DND-41 (cell line): ENCODE data around the gene HMX2.

Experiments used
- ATAC-seq: fragments of 200-7000 bp; cut with Tn5 transposase; 3 replicates; pipeline ENCODE4 v1.9.1; 2021; ENCODE audit warnings: low read depth; ENCODE audit not compliant: insufficient read depth
- DNase-seq: peaks from one replicate; pipeline ENCODE4 v3.0.0-alpha.2; 2020
- H2AFZ ChIP-seq: 2 replicates; pipeline ENCODE4 v1.6.0; 2012; ENCODE audit warnings: low read depth, low read length
- H3K27ac ChIP-seq: 2 replicates; pipeline ENCODE4 v1.5.1; 2012; ENCODE audit warnings: low read length, inconsistent platforms
- H3K27me3 ChIP-seq: fragments of 200-600 bp; sonication (generic); 2 replicates; pipeline ENCODE4 v1.6.0; 2012; ENCODE audit warnings: low read length, mild to moderate bottlenecking, inconsistent platforms; ENCODE audit not compliant: insufficient read depth, poor library complexity
- H3K36me3 ChIP-seq: 2 replicates; pipeline ENCODE4 v1.5.1; 2012; ENCODE audit warnings: low read length, inconsistent platforms; ENCODE audit not compliant: insufficient read depth
- H3K4me1 ChIP-seq: 2 replicates; pipeline ENCODE4 v1.5.1; 2012; ENCODE audit warnings: mild to moderate bottlenecking, low read length; ENCODE audit not compliant: insufficient read depth
- H3K4me2 ChIP-seq: 2 replicates; pipeline ENCODE4 v1.6.0; 2012; ENCODE audit warnings: mild to moderate bottlenecking, moderate library complexity, low read length, inconsistent platforms; ENCODE audit not compliant: insufficient read depth
- H3K4me3 ChIP-seq, 2 experiments: fragments of 200-600 bp in 1 of 2; shearing (Covaris generic) in 1 of 2; 2 replicates each; pipeline ENCODE4 v1.5.1; 2012 to 2016; ENCODE audit warnings: inconsistent platforms in 2 of 2, low read length in 2 of 2, mild to moderate bottlenecking in 2 of 2, low read depth in 1 of 2, moderate library complexity in 1 of 2
- H3K79me2 ChIP-seq: 2 replicates; pipeline ENCODE4 v1.6.0; 2012; ENCODE audit warnings: low read length, inconsistent platforms; ENCODE audit not compliant: insufficient read depth
- H3K9ac ChIP-seq: 2 replicates; pipeline ENCODE4 v1.6.0; 2012; ENCODE audit warnings: low read depth, mild to moderate bottlenecking, inconsistent platforms, low read length, moderate library complexity
- H3K9me3 ChIP-seq: 2 replicates; pipeline ENCODE4 v1.5.1; 2012; ENCODE audit warnings: low read length, moderate library complexity, mild to moderate bottlenecking, inconsistent platforms; ENCODE audit not compliant: insufficient read depth, severe bottlenecking
- H4K20me1 ChIP-seq: 2 replicates; pipeline ENCODE4 v1.6.0; 2012; ENCODE audit warnings: low read length; ENCODE audit not compliant: insufficient read depth
- CTCF ChIP-seq: IDR thresholded peaks from 2 replicates; pipeline ENCODE4 v1.5.1; 2012; ENCODE audit warnings: borderline replicate concordance, low read length, moderate library complexity, mild to moderate bottlenecking; ENCODE audit not compliant: poor library complexity, severe bottlenecking; ENCODE audit errors: extremely low read depth
- EZH2 ChIP-seq: IDR thresholded peaks from 3 replicates; pipeline ENCODE4 v1.6.1; 2012; ENCODE audit warnings: borderline replicate concordance, low read depth, mild to moderate bottlenecking, moderate library complexity, low read length, inconsistent platforms; ENCODE audit not compliant: severe bottlenecking

HMX2 gene

DNA sequence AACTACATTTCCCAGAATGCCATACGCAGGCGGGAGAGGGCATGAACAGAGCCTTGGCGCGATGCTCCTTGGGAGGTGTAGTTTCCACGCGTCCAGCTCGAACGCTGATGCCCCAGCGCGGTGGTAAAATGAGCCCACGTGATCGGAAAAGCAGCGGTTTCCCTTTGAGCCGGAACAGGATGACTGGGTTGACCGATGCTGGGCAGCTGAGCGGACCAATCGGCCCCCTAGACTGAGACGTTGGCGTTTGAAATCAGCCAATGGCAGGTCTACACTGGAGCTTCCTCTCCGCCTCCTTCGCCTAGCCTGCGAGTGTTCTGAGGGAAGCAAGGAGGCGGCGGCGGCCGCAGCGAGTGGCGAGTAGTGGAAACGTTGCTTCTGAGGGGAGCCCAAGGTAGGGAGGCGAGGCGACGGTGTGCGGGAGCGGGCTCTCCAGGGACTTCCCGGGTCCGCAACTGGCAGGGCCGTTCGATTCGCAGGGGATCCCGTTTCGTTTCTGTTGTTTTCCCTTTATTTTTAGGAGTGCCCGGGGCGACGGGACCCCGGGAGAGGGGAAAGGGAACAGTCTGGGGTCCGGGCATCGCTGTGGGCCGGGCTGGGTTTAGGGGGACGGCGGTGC, 6.3 kb downstream of the HMX2 start, which contains the start of gene BUB3:
Gene BUB3 (plus strand): TSS at position 311 of the 619 bp plus-strand sequence. CDS start 516 bp downstream, outside the sequence.
- Histone ChIP-seq H3K27me3 (no peaks in the 10 kb centered on the region), H3K9me3 (no peaks in the 10 kb centered on the region), H3K36me3 (peaks cover 48% of the 10 kb centered on the region), H3K27ac (peak within 1 kb of the TSS; percentile 85), H4K20me1 (peaks cover 33% of the 10 kb centered on the region), H3K4me2 (peak within 1 kb of the TSS; percentile 83), H3K4me3 (peak within 1 kb of the TSS; percentile 73 to 90), H3K79me2 (peaks cover 51% of the 10 kb centered on the region), H2AFZ (peak within 1 kb of the TSS; percentile 86), H3K4me1 (peaks cover 50% of the 10 kb centered on the region), H3K9ac (peak within 1 kb of the TSS; percentile 94)
- DNase-seq (peak; percentile 98), ATAC-seq (peak; percentile 94)
- peak; percentile 23 for TF ChIP-seq CTCF
- TF ChIP-seq EZH2 = no peak

DNA sequence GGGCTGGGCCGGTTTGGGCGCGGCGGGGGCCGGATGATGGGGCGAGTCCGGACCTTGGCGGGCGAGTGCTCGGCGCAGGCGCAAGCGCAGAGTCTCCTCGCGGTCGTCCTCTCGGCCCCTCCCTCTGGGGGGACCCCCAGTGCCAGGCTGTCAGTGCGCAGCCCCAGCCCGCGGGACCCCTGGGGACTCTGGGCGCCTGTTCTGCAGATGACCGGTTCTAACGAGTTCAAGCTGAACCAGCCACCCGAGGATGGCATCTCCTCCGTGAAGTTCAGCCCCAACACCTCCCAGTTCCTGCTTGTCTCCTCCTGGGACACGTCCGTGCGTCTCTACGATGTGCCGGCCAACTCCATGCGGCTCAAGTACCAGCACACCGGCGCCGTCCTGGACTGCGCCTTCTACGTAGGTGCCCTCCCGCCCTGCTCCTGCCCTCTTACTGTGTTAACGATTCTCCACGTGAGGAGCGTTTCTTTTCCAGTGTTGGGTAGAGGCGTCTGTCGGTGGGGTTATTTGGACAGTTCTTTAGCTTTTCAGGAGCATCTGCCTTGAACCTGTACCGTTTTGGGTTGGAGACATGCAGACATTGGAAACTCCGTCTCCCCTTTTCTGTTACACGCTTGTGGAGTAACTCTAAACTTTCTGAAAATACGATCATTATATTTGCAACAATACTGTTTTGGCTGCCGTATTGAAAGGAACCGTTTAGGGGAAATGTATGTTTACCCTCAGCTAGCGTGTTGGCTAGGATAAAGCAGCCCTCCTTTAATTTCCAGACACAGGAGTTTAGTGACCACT, 7.0 kb downstream of the HMX2 start:
- H2AFZ ChIP-seq = peak overlapping the region; percentile 69
- peak overlapping the region; percentile 83 for H3K4me2 ChIP-seq
- peaks cover 55% of the 10 kb centered on the region for H3K36me3 ChIP-seq
- no peaks in the 10 kb centered on the region for H3K9me3 ChIP-seq
- H3K27ac ChIP-seq = peak overlapping the region; percentile 85
- H4K20me1 ChIP-seq = peaks cover 33% of the 10 kb centered on the region
- peaks cover 57% of the 10 kb centered on the region for H3K4me1 ChIP-seq
- DNase-seq = peak; percentile 61
- peak; percentile 45 for ATAC-seq
- H3K79me2 ChIP-seq = peaks cover 58% of the 10 kb centered on the region
- H3K9ac ChIP-seq = peak overlapping the region; percentile 94
- H3K27me3 ChIP-seq = no peaks in the 10 kb centered on the region
- H3K4me3 ChIP-seq = peak overlapping the region; percentile 73 to 90
- TF ChIP-seq CTCF = no peak
- no peak for TF ChIP-seq EZH2

DNA sequence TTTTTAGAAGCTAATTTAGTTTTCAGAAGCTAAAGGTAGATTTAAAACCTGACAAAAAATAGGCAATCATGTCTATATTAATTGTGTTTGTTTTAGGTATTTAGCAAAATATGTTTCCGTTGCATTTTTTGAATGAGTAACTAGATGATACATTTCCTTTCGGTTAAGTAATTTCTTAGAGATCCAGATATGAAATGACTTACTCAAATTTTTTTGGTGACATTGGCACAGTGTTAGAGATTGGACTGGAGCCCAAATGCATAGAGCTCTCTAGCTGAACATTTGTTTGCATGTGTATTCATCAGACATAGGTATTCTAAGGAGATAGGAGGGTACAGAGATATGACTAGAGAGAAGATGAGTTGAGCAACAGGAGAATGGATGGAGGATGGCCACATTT, 8.1 kb downstream of the HMX2 start:
- Histone ChIP-seq H3K9ac (peak overlapping the region; percentile 94), H3K27ac (peak overlapping the region; percentile 43; the same call in 1 of the 2 replicates), H4K20me1 (peaks cover 41% of the 10 kb centered on the region)

More for the DNA sequence above, 8.1 kb downstream of the HMX2 start:
- Histone ChIP-seq H3K36me3 (peaks cover 66% of the 10 kb centered on the region), H3K4me1 (peaks cover 69% of the 10 kb centered on the region), H2AFZ (no peak overlapping the region), H3K9me3 (no peaks in the 10 kb centered on the region), H3K79me2 (peaks cover 69% of the 10 kb centered on the region), H3K4me2 (peak overlapping the region; percentile 83), H3K27me3 (no peaks in the 10 kb centered on the region), H3K4me3 (peak overlapping the region; percentile 73 to 90; a peak in 3 of 4 replicates)
- no peak for TF ChIP-seq CTCF
- TF ChIP-seq EZH2 = no peak
- ATAC-seq (no peak), DNase-seq (no peak)
